Transverse colon (tissue), 4 donors: ENCODE results near the gene CADPS2.

Experiments used
- EP300 ChIP-seq: sonication (generic); formaldehyde crosslinking; IDR thresholded peaks from one replicate; pipeline ENCODE4 v1.6.1; 2017; ENCODE audit warnings: antibody characterized with exemption, low read depth
- POLR2AphosphoS5 ChIP-seq, 3 donors: sonication (generic); formaldehyde crosslinking; IDR thresholded peaks; one replicate each; pipeline ENCODE4 v1.6.1; 2016; ENCODE audit warnings: antibody characterized with exemption in 3 of 3
- TF ChIP-seq, protein P1 (sequence below), 5 experiments: fragments of 200-600 bp in 3 of 5; fragments of 450-650 bp in 2 of 5; sonication (generic) in 3 of 5; IDR thresholded peaks; 1 replicate in 2 of 5; 2 replicates in 3 of 5; pipeline ENCODE4 v1.5.1; 2016 to 2017; ENCODE audit warnings: antibody characterized with exemption in 5 of 5, inconsistent platforms in 3 of 5, mild to moderate bottlenecking in 2 of 5, moderate library complexity in 1 of 5

GRCh38 chr7:122310119-122311021 lies 575.9 kb downstream of the CADPS2 start:
- TF ChIP-seq POLR2AphosphoS5 (IDR thresholded peaks at IDR 0.05) (no peak), EP300 (no peak)
- TF ChIP-seq, protein P1, sequence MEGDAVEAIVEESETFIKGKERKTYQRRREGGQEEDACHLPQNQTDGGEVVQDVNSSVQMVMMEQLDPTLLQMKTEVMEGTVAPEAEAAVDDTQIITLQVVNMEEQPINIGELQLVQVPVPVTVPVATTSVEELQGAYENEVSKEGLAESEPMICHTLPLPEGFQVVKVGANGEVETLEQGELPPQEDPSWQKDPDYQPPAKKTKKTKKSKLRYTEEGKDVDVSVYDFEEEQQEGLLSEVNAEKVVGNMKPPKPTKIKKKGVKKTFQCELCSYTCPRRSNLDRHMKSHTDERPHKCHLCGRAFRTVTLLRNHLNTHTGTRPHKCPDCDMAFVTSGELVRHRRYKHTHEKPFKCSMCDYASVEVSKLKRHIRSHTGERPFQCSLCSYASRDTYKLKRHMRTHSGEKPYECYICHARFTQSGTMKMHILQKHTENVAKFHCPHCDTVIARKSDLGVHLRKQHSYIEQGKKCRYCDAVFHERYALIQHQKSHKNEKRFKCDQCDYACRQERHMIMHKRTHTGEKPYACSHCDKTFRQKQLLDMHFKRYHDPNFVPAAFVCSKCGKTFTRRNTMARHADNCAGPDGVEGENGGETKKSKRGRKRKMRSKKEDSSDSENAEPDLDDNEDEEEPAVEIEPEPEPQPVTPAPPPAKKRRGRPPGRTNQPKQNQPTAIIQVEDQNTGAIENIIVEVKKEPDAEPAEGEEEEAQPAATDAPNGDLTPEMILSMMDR (IDR thresholded peaks at IDR 0.05): no peak
